Central memory CD8-positive, alpha-beta T cell (primary cell): Measurements from ENCODE around the gene DLG4.

Experiments used
- ATAC-seq: fragments of 150-1000 bp; cut with Tn5 transposase; replicated peaks from 2 replicates; pipeline ENCODE4 v1.10.0; 2022; ENCODE audit warnings: mild to moderate bottlenecking, moderate FRiP score, moderate number of reproducible peaks; ENCODE audit not compliant: poor library complexity, severe bottlenecking; ENCODE audit errors: extremely low read depth
- DNase-seq, 2 donors: peaks; one replicate each; pipeline ENCODE4 v3.0.0; 2021; ENCODE audit warnings: low spot score in 2 of 2
- H3K27ac Mint-ChIP-seq: one replicate; pipeline ENCODE4 v1.8.0; 2022; ENCODE audit warnings: low read depth, mild to moderate bottlenecking, moderate library complexity, mixed read lengths
- H3K27me3 Mint-ChIP-seq: one replicate; pipeline ENCODE4 v1.8.0; 2022; ENCODE audit warnings: mixed read lengths
- H3K36me3 Mint-ChIP-seq: one replicate; pipeline ENCODE4 v1.8.0; 2022; ENCODE audit warnings: mild to moderate bottlenecking, moderate library complexity, mixed read lengths; ENCODE audit not compliant: insufficient read depth
- H3K4me1 Mint-ChIP-seq: one replicate; pipeline ENCODE4 v1.8.0; 2022; ENCODE audit warnings: mixed read lengths
- H3K4me3 Mint-ChIP-seq: one replicate; pipeline ENCODE4 v1.8.0; 2022; ENCODE audit warnings: mild to moderate bottlenecking, moderate library complexity, mixed read lengths
- H3K9me3 Mint-ChIP-seq: one replicate; pipeline ENCODE4 v1.8.0; 2022; ENCODE audit warnings: mixed read lengths

The DLG4 gene

DNA sequence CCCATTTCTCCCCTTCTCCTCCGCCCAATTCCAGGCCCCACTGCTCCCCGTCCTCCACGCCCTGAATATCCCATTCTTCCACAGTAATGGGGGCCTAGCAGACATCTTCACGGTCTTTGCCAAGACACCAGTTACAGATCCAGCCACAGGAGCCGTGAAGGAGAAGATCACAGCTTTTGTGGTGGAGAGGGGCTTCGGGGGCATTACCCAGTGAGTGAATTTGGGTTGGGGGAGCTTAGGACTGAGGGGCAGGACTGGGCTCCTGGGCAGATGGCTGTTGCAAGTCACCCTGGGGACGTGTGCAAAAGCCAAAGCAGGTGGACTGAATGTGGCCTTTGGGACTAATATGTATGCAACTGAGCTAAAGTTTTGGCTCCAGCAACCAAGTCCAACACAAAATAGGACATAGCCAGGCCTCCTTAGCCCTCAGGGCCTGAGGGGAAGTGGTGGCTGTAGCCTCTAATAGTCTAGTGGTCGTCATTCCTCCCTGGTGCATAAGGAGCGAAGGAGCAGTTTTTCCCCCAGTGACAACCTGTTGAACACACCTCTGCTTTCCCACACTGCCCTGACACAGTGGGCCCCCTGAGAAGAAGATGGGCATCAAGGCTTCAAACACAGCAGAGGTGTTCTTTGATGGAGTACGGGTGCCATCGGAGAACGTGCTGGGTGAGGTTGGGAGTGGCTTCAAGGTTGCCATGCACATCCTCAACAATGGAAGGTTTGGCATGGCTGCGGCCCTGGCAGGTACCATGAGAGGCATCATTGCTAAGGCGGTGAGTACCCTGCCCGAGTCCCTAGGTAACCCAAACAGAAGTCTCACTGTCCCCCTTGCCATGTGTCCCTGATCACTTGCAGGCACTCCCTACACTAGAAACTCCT is 2.7 kb upstream of the DLG4 start:
- Mint-ChIP-seq H3K27me3 (no peaks in the 10 kb centered on the region), H3K27ac (no peak overlapping the region), H3K9me3 (no peaks in the 10 kb centered on the region), H3K4me1 (peaks cover 29% of the 10 kb centered on the region), H3K4me3 (peak overlapping the region; percentile 98), H3K36me3 (peaks cover 9% of the 10 kb centered on the region)
- DNase-seq (no peak), ATAC-seq (no peak)

GRCh38 chr17:7221278-7222092 is 1.8 kb upstream of the DLG4 start:
- peaks cover 9% of the 10 kb centered on the region for H3K36me3 Mint-ChIP-seq
- DNase-seq (no peak), ATAC-seq (no peak)
- H3K9me3 Mint-ChIP-seq = no peaks in the 10 kb centered on the region
- H3K27me3 Mint-ChIP-seq = no peaks in the 10 kb centered on the region
- peak overlapping the region; percentile 95 for H3K27ac Mint-ChIP-seq
- peak overlapping the region; percentile 98 for H3K4me3 Mint-ChIP-seq
- peaks cover 33% of the 10 kb centered on the region for H3K4me1 Mint-ChIP-seq

GRCh38 chr17:7220593-7221277 is 1.1 kb upstream of the DLG4 start:
- Mint-ChIP-seq H3K27me3 (no peaks in the 10 kb centered on the region), H3K9me3 (no peaks in the 10 kb centered on the region), H3K4me3 (peak overlapping the region; percentile 98), H3K36me3 (peaks cover 7% of the 10 kb centered on the region), H3K27ac (peak overlapping the region; percentile 95), H3K4me1 (peaks cover 40% of the 10 kb centered on the region)
- DNase-seq = peak; percentile 41 to 44
- peak; percentile 66 for ATAC-seq

GRCh38 chr17:7219229-7219811 is 316 bp downstream of the DLG4 start:
- peak overlapping the region; percentile 98 for H3K4me3 Mint-ChIP-seq
- H3K27ac Mint-ChIP-seq = peak overlapping the region; percentile 95
- DNase-seq (no peak), ATAC-seq (no peak)
- H3K9me3 Mint-ChIP-seq = no peaks in the 10 kb centered on the region
- H3K4me1 Mint-ChIP-seq = peaks cover 51% of the 10 kb centered on the region
- peaks cover 14% of the 10 kb centered on the region for H3K36me3 Mint-ChIP-seq
- no peaks in the 10 kb centered on the region for H3K27me3 Mint-ChIP-seq

GRCh38 chr17:7218758-7219157 is 878 bp downstream of the DLG4 start:
- Mint-ChIP-seq H3K9me3 (no peaks in the 10 kb centered on the region), H3K4me3 (peak overlapping the region; percentile 98), H3K36me3 (peaks cover 19% of the 10 kb centered on the region), H3K27ac (peak overlapping the region; percentile 95), H3K4me1 (peaks cover 57% of the 10 kb centered on the region), H3K27me3 (peaks cover 4% of the 10 kb centered on the region)
- no peak for ATAC-seq
- no peak for DNase-seq

DNA sequence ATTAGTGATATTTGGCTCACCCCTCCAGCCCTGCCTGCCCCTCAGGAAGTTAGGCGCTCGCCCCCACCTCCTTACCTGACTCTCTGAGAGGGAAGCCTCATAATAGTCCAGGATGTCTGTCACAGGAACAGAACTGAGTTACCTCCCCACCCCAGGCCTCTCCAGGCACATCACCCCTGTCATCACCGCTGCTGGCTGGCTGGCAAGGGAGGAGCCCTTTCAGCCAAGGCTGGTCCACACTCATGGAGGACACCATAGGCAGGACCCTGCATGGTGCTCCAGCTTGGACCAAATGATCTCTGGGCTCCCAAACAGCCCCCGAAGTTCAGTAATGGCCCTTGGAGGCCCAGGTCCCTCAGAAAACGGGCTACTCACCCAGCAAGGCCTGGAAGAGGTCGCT is 1.5 kb downstream of the DLG4 start:
- Mint-ChIP-seq H3K9me3 (no peaks in the 10 kb centered on the region), H3K27me3 (peaks cover 10% of the 10 kb centered on the region), H3K4me3 (peak overlapping the region; percentile 98), H3K36me3 (peaks cover 20% of the 10 kb centered on the region), H3K27ac (no peak overlapping the region), H3K4me1 (peaks cover 63% of the 10 kb centered on the region)
- ATAC-seq = no peak
- DNase-seq = no peak

- Mint-ChIP-seq H3K27ac (no peak overlapping the region), H3K4me1 (peaks cover 63% of the 10 kb centered on the region), H3K36me3 (peaks cover 20% of the 10 kb centered on the region), H3K9me3 (no peaks in the 10 kb centered on the region), H3K27me3 (peaks cover 14% of the 10 kb centered on the region), H3K4me3 (peak overlapping the region; percentile 29)
- ATAC-seq (no peak), DNase-seq (no peak)
Observed at GRCh38 chr17:7217113-7217987, 2.3 kb downstream of the DLG4 start.

DNA sequence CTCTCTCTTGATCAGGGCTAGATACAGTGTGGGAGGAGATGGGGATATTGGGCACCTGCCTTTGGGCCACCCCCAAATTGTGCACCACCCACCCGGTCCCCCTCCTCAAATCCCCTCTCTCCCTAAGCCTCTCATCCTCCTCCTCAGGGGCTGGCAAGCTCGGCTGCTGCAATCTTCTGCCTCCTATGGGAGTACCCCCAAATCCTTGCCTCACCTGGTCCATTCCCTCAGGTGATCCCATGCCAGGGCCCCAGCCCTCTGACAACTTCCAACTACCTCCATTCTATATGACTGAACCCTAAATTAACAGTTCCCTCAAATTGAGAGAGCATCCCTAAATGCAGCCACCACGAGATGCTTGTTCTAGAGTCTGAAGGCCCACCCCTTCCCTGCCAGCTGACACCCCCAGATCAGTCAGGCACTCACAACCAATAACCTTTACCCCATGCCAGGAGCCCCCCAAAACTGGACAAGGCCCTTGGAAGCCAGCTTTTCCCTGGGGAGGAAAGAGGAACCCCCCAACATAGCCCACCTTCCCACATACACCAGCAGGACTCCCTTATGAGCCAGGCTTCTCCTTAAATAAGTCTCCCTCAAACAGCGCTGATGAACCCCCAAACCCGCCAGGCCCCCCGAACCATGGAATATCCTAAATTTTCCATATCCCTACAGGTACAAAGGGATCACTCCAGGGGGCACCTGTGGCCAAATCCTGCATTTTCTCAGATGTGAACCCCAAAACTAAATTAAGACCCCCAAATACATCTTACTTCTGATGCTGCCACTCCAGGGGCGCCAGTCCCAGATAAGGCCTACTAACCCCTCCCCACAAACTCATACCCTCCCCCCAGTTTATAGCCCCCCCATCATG is 3.2 kb downstream of the DLG4 start:
- H3K9me3 Mint-ChIP-seq = no peaks in the 10 kb centered on the region
- peak overlapping the region; percentile 13 for H3K27ac Mint-ChIP-seq
- H3K27me3 Mint-ChIP-seq = peaks cover 22% of the 10 kb centered on the region
- ATAC-seq = no peak
- peaks cover 20% of the 10 kb centered on the region for H3K36me3 Mint-ChIP-seq
- H3K4me3 Mint-ChIP-seq = peak overlapping the region; percentile 0
- no peak for DNase-seq
- peaks cover 61% of the 10 kb centered on the region for H3K4me1 Mint-ChIP-seq

DNA sequence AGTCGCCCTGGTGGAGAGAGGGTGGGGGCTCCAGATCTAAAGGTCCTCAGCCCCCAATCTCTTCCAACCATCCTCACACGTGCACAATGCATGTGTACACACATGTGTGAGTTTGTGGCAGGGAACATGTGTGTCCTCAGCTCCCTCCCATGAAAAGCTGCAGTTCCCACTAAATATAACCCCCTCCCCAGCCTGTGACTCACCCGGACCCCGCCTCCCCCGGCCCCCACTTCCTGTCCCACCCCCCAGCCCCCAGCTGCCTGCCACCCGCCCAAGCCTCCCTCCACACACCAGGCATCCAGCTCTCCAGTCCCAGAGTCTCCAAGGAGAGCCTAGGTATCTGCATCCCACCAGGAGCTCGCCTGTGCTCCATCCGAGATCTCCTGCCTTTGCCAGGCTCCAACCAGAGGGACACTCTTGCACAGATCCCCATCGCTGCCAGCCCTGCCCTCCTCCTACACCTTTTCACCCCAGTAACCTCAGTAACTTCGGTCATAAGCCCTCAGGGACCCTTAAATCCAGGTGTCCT is 3.9 kb downstream of the DLG4 start:
- no peak for DNase-seq
- H3K27me3 Mint-ChIP-seq = peaks cover 30% of the 10 kb centered on the region

DNA sequence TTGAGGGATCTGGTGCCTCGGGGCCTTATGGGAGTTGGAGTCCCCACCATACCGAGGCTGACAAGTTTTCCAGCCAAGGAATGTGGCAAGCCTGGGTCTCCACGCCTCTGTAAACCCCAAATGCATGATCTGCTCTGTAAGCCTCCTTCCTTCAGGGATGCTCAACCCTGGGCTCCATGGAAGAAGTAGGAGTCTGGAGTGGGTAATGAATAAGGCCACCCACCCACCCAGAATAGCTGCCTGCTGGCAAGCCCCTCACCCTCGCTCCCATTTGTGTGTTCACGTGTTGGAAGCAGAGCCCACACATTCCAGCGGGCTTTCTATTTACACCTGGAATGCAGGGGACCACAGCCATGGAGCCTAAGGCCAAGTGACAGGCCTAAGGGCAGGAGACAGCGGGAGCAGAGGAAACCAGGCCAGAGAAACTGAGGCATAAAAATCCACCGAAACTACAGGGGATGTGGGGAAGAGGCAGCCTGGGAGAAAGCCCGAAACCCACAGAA is 4.4 kb downstream of the DLG4 start:
- ATAC-seq (no peak), DNase-seq (no peak)
- H3K9me3 Mint-ChIP-seq = no peaks in the 10 kb centered on the region
- peaks cover 48% of the 10 kb centered on the region for H3K4me1 Mint-ChIP-seq
- H3K36me3 Mint-ChIP-seq = peaks cover 20% of the 10 kb centered on the region
- H3K4me3 Mint-ChIP-seq = peak overlapping the region; percentile 86
- peak overlapping the region; percentile 98 for H3K27ac Mint-ChIP-seq
- H3K27me3 Mint-ChIP-seq = peaks cover 35% of the 10 kb centered on the region

More for the DNA sequence above, 3.9 kb downstream of the DLG4 start:
- H3K36me3 Mint-ChIP-seq = peaks cover 20% of the 10 kb centered on the region
- peak overlapping the region; percentile 0 for H3K4me3 Mint-ChIP-seq
- no peaks in the 10 kb centered on the region for H3K9me3 Mint-ChIP-seq
- H3K4me1 Mint-ChIP-seq = peaks cover 53% of the 10 kb centered on the region
- ATAC-seq = no peak
- peak overlapping the region; percentile 13 for H3K27ac Mint-ChIP-seq
